ENCODE measurements around the gene GBX1. TPM values are rescaled to one million over a fixed set of nuclear protein-coding genes. Genes with fewer than 3 reads are reported as not detected.

The GBX1 gene
- total RNA-seq, 1 donor from 2014 or later = not detected

GRCh38 chr7:151116603-151117440, 50.7 kb downstream of the GBX1 start:
- intact Hi-C loops (cut with micrococcal nuclease) = no loop called here

GRCh38 chr7:151115836-151116418, 51.6 kb downstream of the GBX1 start:
- intact Hi-C loops (cut with micrococcal nuclease) = no loop called here

GRCh38 chr7:151115121-151115835, 52.2 kb downstream of the GBX1 start:
- intact Hi-C loops (cut with micrococcal nuclease) = no loop called here

- intact Hi-C loops (cut with micrococcal nuclease) = no loop called here
These were observed 53.1 kb downstream of the GBX1 start for GRCh38 chr7:151114151-151115090.

GRCh38 chr7:151113344-151114150, 53.9 kb downstream of the GBX1 start:
- intact Hi-C loops (cut with micrococcal nuclease) = no loop called here

- intact Hi-C loops (cut with micrococcal nuclease) = loop anchor here (1.0 to 2.0 kb wide), 8 partner anchors 20 to 333 kb away; partner anchors contain the start of gene ABCB8
These were observed 56.4 kb downstream of the GBX1 start for GRCh38 chr7:151110941-151111645.

- intact Hi-C loops (cut with micrococcal nuclease) = loop anchor here (2.0 kb wide), 1 partner anchor 92 kb away; no protein-coding TSS in a partner anchor
These were observed 57.1 kb downstream of the GBX1 start for GRCh38 chr7:151110236-151110940.

- intact Hi-C loops (cut with micrococcal nuclease) = loop anchor here (2.0 kb wide), 1 partner anchor 91 kb away; no protein-coding TSS in a partner anchor
These were observed 58.1 kb downstream of the GBX1 start for GRCh38 chr7:151109094-151110048.

GRCh38 chr7:151107882-151108281, 59.6 kb downstream of the GBX1 start:
- intact Hi-C loops (cut with micrococcal nuclease) = no loop called here

GRCh38 chr7:151104411-151105235, 62.9 kb downstream of the GBX1 start:
- intact Hi-C loops (cut with micrococcal nuclease) = no loop called here

GRCh38 chr7:151103973-151104372, 63.5 kb downstream of the GBX1 start:
- intact Hi-C loops (cut with micrococcal nuclease) = no loop called here

- intact Hi-C loops (cut with micrococcal nuclease) = no loop called here
These were observed 64.5 kb downstream of the GBX1 start for GRCh38 chr7:151102991-151103390.

- intact Hi-C loops (cut with micrococcal nuclease) = no loop called here
These were observed 65.7 kb downstream of the GBX1 start for GRCh38 chr7:151101621-151102396.

- intact Hi-C loops (cut with micrococcal nuclease) = no loop called here
These were observed 66.6 kb downstream of the GBX1 start for GRCh38 chr7:151100921-151101320.

- intact Hi-C loops (cut with micrococcal nuclease) = no loop called here
These were observed 67.8 kb downstream of the GBX1 start for GRCh38 chr7:151099486-151100211.
